GM12878 (cell line): ENCODE measurements around the gene PRKCD. TPM values are rescaled to one million over a fixed set of nuclear protein-coding genes. Genes with fewer than 3 reads are reported as not detected.
A peak's percentile ranks its signal among the peaks of the same experiment; 100 is the strongest.

Experiments used
- ATAC-seq: fragments of 200-7000 bp; cut with Tn5 transposase; 3 replicates; pipeline ENCODE4 v1.9.1; 2020; ENCODE audit warnings: mild to moderate bottlenecking, moderate library complexity
- BruUV-seq: library from RNA; stranded (reverse); fragments of 400-500 nt; replicated peaks from 2 replicates; lab custom pipeline; 2021; lab: Mats Ljungman, UMichigan
- CTCF ChIA-PET: fragments of 300-600 bp; sonication (Branson Sonifier 250); formaldehyde crosslinking; extraction: SDS; loops from one replicate; lab custom pipeline; 2021; ENCODE audit warnings: inconsistent platforms; lab: Yijun Ruan, JAX
- POLR2A ChIA-PET: fragments of 350-600 bp; formaldehyde crosslinking; extraction: SDS; loops from one replicate; lab custom pipeline; 2021; ENCODE audit warnings: inconsistent platforms; lab: Charles Lee
- RAD21 ChIA-PET: fragments of 300-600 bp; sonication (Branson Sonifier 250); formaldehyde crosslinking; loops from one replicate; lab custom pipeline; 2023; ENCODE audit warnings: antibody characterized with exemption; ENCODE audit not compliant: unreplicated experiment; lab: Charles Lee
- SMC1A ChIA-PET: fragments of 300-600 bp; sonication (Branson Sonifier 250); formaldehyde crosslinking; loops from one replicate; lab custom pipeline; 2023; ENCODE audit not compliant: unreplicated experiment, uncharacterized antibody; lab: Charles Lee
- DNase-seq: peaks from one replicate; pipeline ENCODE4 v3.0.0-alpha.2; 2011; ENCODE audit warnings: low read depth, low spot score
- FAIRE-seq: peaks from 3 replicates; lab custom pipeline; 2011; peaks lifted over from hg19 to GRCh38; lab: Jason Lieb, UNC
- H2AFZ ChIP-seq: 2 replicates; pipeline ENCODE4 v1.6.0; 2011; ENCODE audit warnings: low read depth, low read length, control low read depth; ENCODE audit not compliant: control insufficient read depth
- H3K27ac ChIP-seq: 2 replicates; pipeline ENCODE4 v1.5.1; 2011; ENCODE audit warnings: control low read depth; ENCODE audit not compliant: control insufficient read depth, insufficient read depth
- H3K27me3 ChIP-seq, 2 experiments: replicated peaks in 1 of 2; 2 replicates each; pipeline versions ENCODE4 v1.6.0 to v1.6.1; 2011; ENCODE audit warnings: low read length in 1 of 2; ENCODE audit not compliant: control insufficient read depth in 2 of 2, insufficient read depth in 2 of 2
- H3K36me3 ChIP-seq, 2 experiments: 2 replicates each; pipeline ENCODE4 v1.5.1; 2011; ENCODE audit warnings: low read length in 1 of 2; ENCODE audit not compliant: control insufficient read depth in 2 of 2, insufficient read depth in 2 of 2
- H3K4me1 ChIP-seq: 2 replicates; pipeline ENCODE4 v1.6.1; 2011; ENCODE audit warnings: mild to moderate bottlenecking, low read length, moderate library complexity, mixed read lengths; ENCODE audit not compliant: control insufficient read depth, insufficient read depth
- H3K4me2 ChIP-seq: 2 replicates; pipeline ENCODE4 v1.6.0; 2011; ENCODE audit warnings: control low read depth; ENCODE audit not compliant: control insufficient read depth, insufficient read depth
- H3K4me3 ChIP-seq: fragments of 200-600 bp; sonication (generic); 2 replicates; pipeline ENCODE4 v1.5.1; 2016
- H3K79me2 ChIP-seq: 2 replicates; pipeline ENCODE4 v1.6.0; 2011; ENCODE audit warnings: low read length; ENCODE audit not compliant: control insufficient read depth, insufficient read depth
- H3K9ac ChIP-seq: 2 replicates; pipeline ENCODE4 v1.8.0; 2011; ENCODE audit warnings: low read length, control low read depth, mixed read lengths; ENCODE audit not compliant: control insufficient read depth, insufficient read depth
- H3K9me3 ChIP-seq: replicated peaks from 3 replicates; pipeline ENCODE4 v1.5.1; 2011; ENCODE audit warnings: mild to moderate bottlenecking, low read length; ENCODE audit not compliant: control insufficient read depth, insufficient read depth
- H4K20me1 ChIP-seq: 2 replicates; pipeline ENCODE4 v1.6.0; 2011; ENCODE audit not compliant: control insufficient read depth, insufficient read depth
- BCL3 ChIP-seq: IDR thresholded peaks from 2 replicates; pipeline ENCODE4 v1.6.1; 2011; ENCODE audit warnings: borderline replicate concordance, low read depth, mild to moderate bottlenecking, moderate library complexity, low read length; ENCODE audit not compliant: insufficient read depth, poor library complexity, severe bottlenecking
- CHD4 ChIP-seq: fragments of 200-600 bp; sonication (generic); IDR thresholded peaks from 2 replicates; pipeline ENCODE4 v1.6.1; 2016; ENCODE audit warnings: mild to moderate bottlenecking
- GATAD2B ChIP-seq: fragments of 450-650 bp; conservative IDR thresholded peaks from 2 replicates; pipeline ENCODE4 v1.6.1; 2017; ENCODE audit warnings: low read depth, mild to moderate bottlenecking, moderate library complexity
- NR2C1 ChIP-seq: fragments of 450-650 bp; IDR thresholded peaks from 2 replicates; pipeline ENCODE4 v1.6.1; 2017; ENCODE audit warnings: antibody characterized with exemption, mild to moderate bottlenecking, moderate library complexity
- NR2F1 ChIP-seq: fragments of 450-650 bp; conservative IDR thresholded peaks from 2 replicates; pipeline ENCODE4 v1.6.1; 2017; ENCODE audit warnings: mild to moderate bottlenecking
- POLR2A ChIP-seq: IDR thresholded peaks from 2 replicates; pipeline ENCODE4 v1.6.1; 2011; ENCODE audit warnings: low read depth, mild to moderate bottlenecking, low read length
- RCOR1 ChIP-seq: conservative IDR thresholded peaks from 2 replicates; pipeline ENCODE4 v1.6.1; 2012; ENCODE audit warnings: low read depth, low read length, improper control_type of control experiment
- SIN3A ChIP-seq: IDR thresholded peaks from 2 replicates; pipeline ENCODE4 v1.6.1; 2012; ENCODE audit warnings: low read depth, low read length, improper control_type of control experiment
- SP1 ChIP-seq: IDR thresholded peaks from one replicate; pipeline ENCODE4 v1.6.1; 2011; ENCODE audit warnings: low read depth, low read length
- SUZ12 ChIP-seq: fragments of 200-600 bp; sonication (generic); IDR thresholded peaks from one replicate; pipeline ENCODE4 v1.6.1; 2018; ENCODE audit warnings: antibody characterized with exemption, mild to moderate bottlenecking; ENCODE audit not compliant: unreplicated experiment
- TCF3 ChIP-seq: IDR thresholded peaks from 2 replicates; pipeline ENCODE4 v1.6.1; 2012; ENCODE audit warnings: low read depth, mild to moderate bottlenecking, low read length, borderline replicate concordance; ENCODE audit not compliant: insufficient read depth
- ZNF274 ChIP-seq: IDR thresholded peaks from one replicate; pipeline ENCODE4 v1.8.0; 2011; ENCODE audit not compliant: insufficient read length, insufficient read depth
- WGBS: methylation state at CpG from one replicate; pipeline ENCODE4 v1.1.6; 2016; ENCODE audit warnings: low lambda C conversion rate; ENCODE audit not compliant: insufficient replicate concordance, insufficient coverage; ENCODE audit errors: missing lambda C conversion rate; 5-methylcytosine and 5-hydroxymethylcytosine counted together
- in situ Hi-C: fragments of 300-500 bp; cut with MboI; formaldehyde crosslinking; loops from 9 replicates; pipeline ENCODE4 v1.14.3; 2018; ENCODE audit warnings: mixed read lengths
- intact Hi-C: fragments of 100-400 bp; cut with micrococcal nuclease; formaldehyde crosslinking; loops from one replicate; pipeline ENCODE4 v1.14.2; 2022; ENCODE audit not compliant: unreplicated experiment
- polyA plus RNA-seq, 11 experiments: library from polyadenylated mRNA; depleted of rRNA in 4 of 11; unstranded in 6 of 11; stranded (reverse) in 5 of 11; fragments of >200 nt; fragmentation: Nextera tagmentation in 4 of 11; fragmentation: Illumina TruSeq in 1 of 11; extraction: Ambion mirVana in 4 of 11; extraction: Trizol in 1 of 11; gene quantifications; 1 replicate in 1 of 11; 2 replicates in 10 of 11; pipeline versions ENCODE4 v1.2.1 to v1.2.3, GENCODE V29; 2011 to 2016; ENCODE audit warnings: inconsistent platforms in 2 of 11, missing spikeins in 2 of 11, low read depth in 1 of 11
- total RNA-seq, 4 experiments: library from RNA; depleted of rRNA in 3 of 4; stranded (reverse); fragments of >200 nt in 3 of 4; fragmentation: Illumina TruSeq in 1 of 4; extraction: Trizol in 1 of 4; gene quantifications; 2 replicates each; pipeline versions ENCODE4 v1.2.1 to v1.2.3, GENCODE V29; 2013 to 2021

Gene PRKCD
- total and polyA plus RNA-seq, 10 of the 15 experiments (the other 5 are each of a cell fraction or from before 2014, with no cell fraction given) = 10.0 to 114 (median 42.4) TPM

- no peak overlapping the region for H2AFZ ChIP-seq
- ChIA-PET RAD21 (interaction anchor here (1.5 to 3.3 kb wide), 4 partner anchors 10 to 19 kb away, joined by 9 to 29 read pairs (median 20); partner anchors contain the start of gene PRKCD), SMC1A (interaction anchor here (0.9 to 4.6 kb wide), 4 partner anchors 8 to 15 kb away, joined by 3 to 21 read pairs (median 7); no protein-coding TSS in a partner anchor), POLR2A (interaction anchor here (1.0 to 3.1 kb wide), 6 partner anchors 8 to 19 kb away, joined by 3 to 22 read pairs (median 6); no protein-coding TSS in a partner anchor), CTCF (interaction anchor here (1.5 to 4.5 kb wide), 5 partner anchors 10 to 50 kb away, joined by 3 to 25 read pairs (median 8); no protein-coding TSS in a partner anchor)
- H3K27me3 ChIP-seq = no peaks in the 10 kb centered on the region
- no peak overlapping the region for H3K4me3 ChIP-seq
- TF ChIP-seq GATAD2B (no peak), SUZ12 (no peak), ZNF274 (no peak), NR2F1 (no peak), TCF3 (0 out of 2 replicates have a peak, but pooled peaks have one; percentile 45), NR2C1 (no peak), SP1 (no peak), SIN3A (no peak), BCL3 (peak; percentile 24), RCOR1 (no peak), CHD4 (no peak), POLR2A (peak; percentile 62)
- H3K9ac ChIP-seq = no peak overlapping the region
- WGBS = 96% methylated on average over 20 of the region's 20 CpGs
- in situ Hi-C loops (no loop called here), intact Hi-C loops (no loop called here)
- no peak overlapping the region for H3K4me2 ChIP-seq
- no peaks in the 10 kb centered on the region for H3K9me3 ChIP-seq
- H3K79me2 ChIP-seq = peaks cover 40% of the 10 kb centered on the region
- peaks cover 56% of the 10 kb centered on the region for H3K4me1 ChIP-seq
- no peaks in the 10 kb centered on the region for H4K20me1 ChIP-seq
- BruUV-seq = no TSS peak
- H3K27ac ChIP-seq = peak overlapping the region; percentile 93
- FAIRE-seq (no peak), ATAC-seq (no peak), DNase-seq (no peak)
- H3K36me3 ChIP-seq = peaks cover 27 to 59% of the 10 kb centered on the region in 2 experiments
Measured at GRCh38 chr3:53179580-53179979, 18.6 kb downstream of the PRKCD start.
